GM19023 (cell line): ENCODE results near the gene ST3GAL5.

ENCODE experiments used
- ATAC-seq: cut with Tn5 transposase; IDR thresholded peaks from one replicate; pipeline ENCODE4 v1.9.1; 2021; ENCODE audit warnings: mild to moderate bottlenecking, moderate library complexity; ENCODE audit not compliant: unreplicated experiment

The ST3GAL5 gene

GRCh38 chr2:85917887-85918795, 29.4 kb upstream of the ST3GAL5 start:
- no peak for ATAC-seq

GRCh38 chr2:85915606-85916303, 27.0 kb upstream of the ST3GAL5 start:
- ATAC-seq, result no peak

GRCh38 chr2:85914922-85915321, 26.1 kb upstream of the ST3GAL5 start:
- ATAC-seq, result no peak

GRCh38 chr2:85913884-85914881, 25.4 kb upstream of the ST3GAL5 start:
- no peak for ATAC-seq

GRCh38 chr2:85911814-85912692, 23.3 kb upstream of the ST3GAL5 start:
- ATAC-seq, result no peak

GRCh38 chr2:85911097-85911496, 22.3 kb upstream of the ST3GAL5 start:
- ATAC-seq, result no peak

GRCh38 chr2:85909005-85909404, 20.2 kb upstream of the ST3GAL5 start:
- no peak for ATAC-seq

GRCh38 chr2:85908506-85908905, 19.7 kb upstream of the ST3GAL5 start:
- no peak for ATAC-seq

- no peak for ATAC-seq
Observed at GRCh38 chr2:85907671-85908157, 18.9 kb upstream of the ST3GAL5 start.

GRCh38 chr2:85906748-85907147, 18.0 kb upstream of the ST3GAL5 start:
- no peak for ATAC-seq

GRCh38 chr2:85905891-85906290, 17.1 kb upstream of the ST3GAL5 start:
- no peak for ATAC-seq

- no peak for ATAC-seq
Observed at GRCh38 chr2:85905187-85905666, 16.4 kb upstream of the ST3GAL5 start.

- ATAC-seq, result no peak
Observed at GRCh38 chr2:85903849-85904248, 15.1 kb upstream of the ST3GAL5 start.

GRCh38 chr2:85902496-85902895, 13.7 kb upstream of the ST3GAL5 start:
- ATAC-seq, result no peak

GRCh38 chr2:85901155-85901554, 12.4 kb upstream of the ST3GAL5 start:
- ATAC-seq, result no peak

- ATAC-seq, result no peak
Observed at GRCh38 chr2:85900366-85900765, 11.6 kb upstream of the ST3GAL5 start.

- no peak for ATAC-seq
Observed at GRCh38 chr2:85899849-85900248, 11.1 kb upstream of the ST3GAL5 start.

- ATAC-seq, result no peak
Observed at GRCh38 chr2:85899284-85899683, 10.5 kb upstream of the ST3GAL5 start.

GRCh38 chr2:85898881-85899280, 10.1 kb upstream of the ST3GAL5 start:
- ATAC-seq, result no peak
